ENCODE results near the gene NOXA1.
"Not testable (repeated sequence)": the region's sequence is repeated elsewhere in the genome, so short reads cannot be mapped to it uniquely, and the experiment has no call there.

Gene NOXA1

GRCh38 chr9:137406085-137406760, 17.0 kb upstream of the NOXA1 start:
- DNase-seq (ENCODE audit: low spot score), result no peak

- peak; percentile 57 for DNase-seq (ENCODE audit: low spot score)
Observed at GRCh38 chr9:137406876-137407589, 16.2 kb upstream of the NOXA1 start.

DNA sequence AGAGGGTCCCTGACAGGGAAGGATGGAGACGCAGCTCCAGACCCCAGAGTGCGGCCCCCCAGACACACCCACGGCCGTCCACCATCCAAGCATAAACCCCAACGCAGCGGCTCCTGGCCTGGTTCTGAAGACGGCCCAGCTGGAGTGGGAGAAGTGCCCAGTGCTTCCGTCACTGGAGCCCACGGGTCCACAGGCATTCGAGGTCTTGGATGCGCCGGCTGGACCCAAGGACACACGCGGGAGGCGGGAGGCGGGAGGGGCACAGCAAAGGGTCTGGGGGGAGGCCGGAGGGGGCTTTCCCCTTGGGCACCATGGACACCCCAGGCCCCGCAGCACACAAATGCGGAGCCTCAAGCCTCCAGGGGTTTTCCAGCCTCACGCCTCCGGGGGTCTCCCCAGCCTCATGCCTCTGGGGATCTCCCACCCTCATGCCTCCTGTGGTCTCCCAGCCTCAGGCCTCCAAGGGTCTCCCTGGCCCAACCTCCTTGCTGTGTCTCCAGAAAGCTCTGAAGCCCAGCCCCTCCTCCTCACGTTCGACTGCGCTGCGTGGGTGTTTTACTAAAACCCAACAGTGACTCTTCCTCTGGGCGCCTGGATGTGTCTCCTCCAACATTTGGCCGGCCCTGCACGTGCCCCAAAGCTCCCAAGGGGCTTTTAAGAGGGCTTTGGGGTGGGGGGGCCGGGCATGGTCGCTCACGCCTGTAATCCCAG, 15.4 kb upstream of the NOXA1 start:
- DNase-seq (ENCODE audit: low spot score), result no peak

DNA sequence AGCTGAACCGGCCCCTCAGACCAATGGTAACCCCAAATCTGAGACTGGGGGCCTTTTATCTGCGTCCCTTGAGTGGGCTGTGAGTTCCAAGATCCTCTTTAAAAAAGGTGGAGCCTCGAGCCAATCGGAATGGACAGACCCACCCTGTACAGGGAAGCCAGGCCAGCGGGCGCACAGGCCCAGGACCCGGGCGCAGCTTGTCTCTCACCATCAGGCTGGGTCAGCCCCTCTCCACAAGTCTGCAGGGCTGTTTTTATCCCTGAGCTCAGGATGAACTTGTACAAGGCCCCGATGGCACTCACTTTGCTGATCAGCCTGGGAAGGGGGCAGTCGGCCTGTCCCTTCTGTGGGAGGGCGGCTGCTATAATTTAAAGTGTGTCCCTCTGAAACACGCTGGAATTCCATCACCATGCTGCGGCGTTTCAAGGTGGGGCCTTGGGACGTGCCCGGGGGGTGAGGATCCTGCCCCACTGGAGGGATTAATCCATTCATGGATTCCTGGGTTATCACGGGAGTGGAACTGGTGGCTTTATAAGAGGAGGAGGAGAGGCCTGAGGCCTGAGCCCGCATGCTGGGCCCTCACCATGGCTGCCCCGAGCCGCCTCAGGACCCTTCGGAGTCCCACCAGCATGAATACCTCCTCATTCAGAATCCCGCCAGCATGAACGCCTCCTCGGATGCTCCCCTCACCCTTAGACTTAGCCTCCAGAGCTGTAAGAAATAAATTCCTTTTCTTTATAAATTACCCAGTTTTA, 14.4 kb upstream of the NOXA1 start:
- no peak for DNase-seq (ENCODE audit: low spot score)

- DNase-seq (ENCODE audit: low spot score), result no peak
Observed at GRCh38 chr9:137409515-137409914, 13.7 kb upstream of the NOXA1 start.

- not testable (repeated sequence) for DNase-seq (ENCODE audit: low spot score)
Observed at GRCh38 chr9:137410236-137410890, 12.8 kb upstream of the NOXA1 start.

DNA sequence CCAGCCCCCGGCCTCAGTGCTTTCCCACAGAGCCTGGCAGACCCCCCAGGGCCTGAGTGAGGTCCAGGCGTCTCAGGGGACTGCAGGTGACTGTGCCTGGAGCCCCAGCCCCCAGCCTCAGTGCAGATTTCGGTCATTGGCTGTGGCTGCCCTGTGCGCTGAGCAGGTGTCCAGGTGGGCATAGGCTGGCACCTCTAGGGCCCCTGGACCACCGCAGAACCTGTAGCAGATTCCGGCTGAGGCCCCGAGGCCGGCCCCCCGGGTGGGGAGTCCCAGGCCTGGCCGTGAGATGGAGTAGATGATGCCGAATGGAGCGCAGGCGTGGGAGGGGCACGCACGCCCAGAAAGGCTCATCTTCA, 12.3 kb upstream of the NOXA1 start:
- no peak for DNase-seq (ENCODE audit: low spot score)

GRCh38 chr9:137411260-137411644, 11.9 kb upstream of the NOXA1 start:
- DNase-seq (ENCODE audit: low spot score), result no peak

GRCh38 chr9:137411645-137412380, 11.4 kb upstream of the NOXA1 start:
- peak; percentile 51 for DNase-seq (ENCODE audit: low spot score)

GRCh38 chr9:137412431-137412830, 10.8 kb upstream of the NOXA1 start:
- DNase-seq (ENCODE audit: low spot score), result no peak

GRCh38 chr9:137415451-137415850, 7.7 kb upstream of the NOXA1 start:
- DNase-seq (ENCODE audit: low spot score), result no peak

DNA sequence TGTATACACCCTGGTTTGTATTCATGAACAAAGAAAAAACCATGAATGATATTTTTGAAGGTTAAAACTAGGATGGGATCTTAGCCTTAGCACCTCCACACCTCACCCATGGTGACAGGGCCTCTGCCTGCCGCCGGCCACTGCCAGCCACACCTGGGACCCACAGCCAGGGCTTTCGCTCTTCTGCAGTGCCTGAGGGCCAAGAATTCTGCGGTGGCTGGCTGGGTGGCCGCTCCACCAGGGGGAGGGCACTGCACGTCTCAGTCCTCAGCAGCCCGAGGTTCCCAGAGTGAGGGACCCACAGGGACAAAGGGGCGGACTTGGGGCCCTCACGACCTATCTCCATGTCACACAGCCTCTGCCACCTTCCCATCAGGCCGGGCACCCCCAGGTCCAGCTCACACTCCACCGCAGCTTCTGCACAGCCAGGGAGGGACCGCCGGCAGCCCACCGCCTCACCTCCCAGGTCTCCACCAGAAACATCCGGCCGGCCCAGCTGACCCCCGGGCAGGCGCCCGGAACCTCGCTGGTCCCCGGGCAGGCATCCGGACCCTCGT, 7.1 kb upstream of the NOXA1 start:
- DNase-seq (ENCODE audit: low spot score), result no peak

DNA sequence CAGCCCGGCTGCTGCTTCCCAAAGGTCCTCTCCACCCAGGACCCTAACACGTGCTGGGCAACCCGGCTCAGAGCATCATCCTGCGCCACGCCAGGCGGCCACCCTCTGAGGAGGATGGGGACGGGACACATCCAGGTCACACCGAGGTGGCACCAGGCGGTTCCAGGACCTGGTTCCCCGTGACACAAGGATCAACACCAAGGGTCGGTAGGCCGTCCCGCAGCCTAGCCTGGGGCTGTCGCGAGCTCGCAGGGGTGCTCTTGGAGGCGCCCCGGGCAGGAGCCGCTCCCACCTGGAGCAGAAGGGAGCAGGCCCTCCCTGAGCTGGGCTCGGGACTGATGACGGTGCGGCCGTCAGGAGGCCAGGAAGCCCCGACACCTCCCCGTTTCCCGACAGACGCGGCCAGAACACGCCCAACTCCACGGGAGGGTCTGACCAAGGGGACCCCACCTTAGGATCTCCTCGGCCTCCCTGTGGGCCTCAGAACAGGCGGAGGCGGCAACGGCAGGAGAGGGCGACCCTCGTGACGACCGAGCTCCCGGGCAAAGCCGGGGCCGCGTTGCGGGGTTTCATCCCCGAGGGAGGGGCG, 6.5 kb upstream of the NOXA1 start:
- DNase-seq (ENCODE audit: low spot score), result no peak

GRCh38 chr9:137417161-137418021, 5.8 kb upstream of the NOXA1 start:
- no peak for DNase-seq (ENCODE audit: low spot score)

- no peak for DNase-seq (ENCODE audit: low spot score)
Observed at GRCh38 chr9:137421838-137422603, 1.2 kb upstream of the NOXA1 start.

DNA sequence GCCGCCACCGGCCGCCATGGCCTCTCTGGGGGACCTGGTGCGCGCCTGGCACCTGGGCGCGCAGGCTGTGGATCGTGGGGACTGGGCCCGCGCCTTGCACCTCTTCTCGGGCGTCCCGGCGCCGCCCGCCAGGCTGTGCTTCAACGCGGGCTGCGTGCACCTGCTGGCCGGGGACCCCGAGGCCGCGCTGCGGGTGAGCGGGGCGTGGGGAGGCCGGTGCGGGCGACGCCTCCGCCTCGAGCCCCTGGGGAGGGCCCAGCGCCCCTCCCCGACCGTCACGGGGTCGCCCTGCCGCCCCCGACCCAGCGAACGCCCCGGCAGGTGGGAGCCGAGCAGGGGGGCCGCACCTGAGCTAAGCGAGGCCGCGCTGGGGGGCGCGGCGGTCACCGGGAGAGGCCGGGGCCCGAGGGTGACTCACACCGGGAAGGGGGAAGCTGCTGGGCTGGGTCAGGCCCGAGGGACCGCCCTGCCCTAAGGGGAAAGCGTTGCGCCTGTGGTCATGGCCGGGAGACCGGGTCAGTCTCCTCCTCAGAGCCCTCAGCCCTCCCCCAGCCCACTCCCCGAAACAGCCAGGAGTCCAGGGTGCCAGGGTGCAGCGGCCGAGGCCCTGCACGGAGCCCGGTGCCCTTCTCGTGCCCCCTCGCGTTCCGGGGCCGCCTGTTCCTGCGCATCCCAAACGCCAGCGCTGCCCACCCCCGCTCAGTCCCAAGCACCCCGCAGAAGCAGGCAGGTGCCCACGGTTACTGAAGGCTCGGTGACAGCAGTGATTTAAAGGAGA, 510 bp downstream of the NOXA1 start:
- no peak for DNase-seq (ENCODE audit: low spot score)

DNA sequence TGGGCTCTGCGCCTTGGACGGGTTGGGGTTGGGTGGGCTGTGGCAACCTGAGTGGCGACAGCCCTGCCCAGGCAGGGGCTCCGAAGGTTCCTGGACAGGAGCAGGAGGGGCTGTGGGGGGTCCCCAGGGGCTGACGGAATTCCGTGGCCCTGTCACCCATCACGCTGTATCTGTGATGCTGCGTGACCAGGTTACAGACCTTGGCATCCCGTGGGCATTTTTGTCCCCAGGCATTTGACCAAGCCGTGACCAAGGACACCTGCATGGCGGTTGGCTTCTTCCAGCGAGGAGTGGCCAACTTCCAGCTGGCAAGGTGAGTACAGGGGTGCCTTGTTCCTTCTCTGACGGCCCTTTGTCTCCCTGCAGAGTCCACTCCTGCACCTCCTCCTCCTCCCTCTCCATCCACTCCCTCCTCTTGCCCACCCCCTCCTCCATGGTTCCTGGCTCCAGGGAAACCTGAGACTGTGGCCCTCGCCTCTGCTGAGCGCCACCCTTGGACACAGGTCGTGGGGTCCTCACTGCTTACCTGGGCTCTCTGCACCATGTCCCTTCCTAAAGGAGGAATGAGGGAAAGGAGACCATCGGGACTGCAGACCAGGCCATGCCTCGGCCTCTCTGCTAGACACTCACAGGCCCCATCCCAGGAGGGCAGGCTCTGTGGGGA, 3.0 kb downstream of the NOXA1 start:
- DNase-seq (ENCODE audit: low spot score), result no peak

All from CD4-positive, alpha-beta T cell treated with Interleukin-2 at 100 ng/mL for 4 hours (primary cell).